MM.1S (cell line): Measurements from ENCODE around the gene VSTM4.

ENCODE experiments used
- DNase-seq: peaks from one replicate; pipeline ENCODE4 v3.0.0-alpha.2; 2015
- H2AFZ ChIP-seq: fragments of 300-600 bp; sonication (generic); 2 replicates; pipeline ENCODE4 v1.6.0; 2016; ENCODE audit warnings: antibody characterized with exemption, low read length
- H3F3A ChIP-seq: fragments of 300-600 bp; sonication (generic); 2 replicates; pipeline ENCODE4 v1.6.1; 2016; ENCODE audit warnings: mild to moderate bottlenecking, antibody characterized with exemption, low read length, moderate library complexity, mixed read lengths; ENCODE audit not compliant: insufficient read depth
- H3K27ac ChIP-seq: fragments of 300-600 bp; sonication (generic); 2 replicates; pipeline ENCODE4 v1.5.1; 2016; ENCODE audit warnings: mild to moderate bottlenecking, low read length
- H3K27me3 ChIP-seq: fragments of 300-600 bp; sonication (generic); replicated peaks from 2 replicates; pipeline ENCODE4 v1.6.0; 2016; ENCODE audit warnings: low read length; ENCODE audit not compliant: insufficient read depth
- H3K36me3 ChIP-seq: fragments of 300-600 bp; sonication (generic); replicated peaks from 2 replicates; pipeline ENCODE4 v1.6.1; 2016; ENCODE audit warnings: mild to moderate bottlenecking, low read length, mixed read lengths; ENCODE audit not compliant: insufficient read depth
- H3K4me1 ChIP-seq: fragments of 300-600 bp; sonication (generic); 2 replicates; pipeline ENCODE4 v1.6.1; 2016; ENCODE audit warnings: low read length, mixed read lengths
- H3K4me2 ChIP-seq: fragments of 300-600 bp; sonication (generic); 2 replicates; pipeline ENCODE4 v1.6.0; 2016; ENCODE audit warnings: low read depth, low read length
- H3K4me3 ChIP-seq: fragments of 300-600 bp; sonication (generic); 2 replicates; pipeline ENCODE4 v1.5.1; 2016; ENCODE audit warnings: low read length, mixed read lengths
- H3K79me2 ChIP-seq: fragments of 300-600 bp; sonication (generic); 2 replicates; pipeline ENCODE4 v1.6.1; 2016; ENCODE audit warnings: mixed run types, low read length, mixed read lengths
- H3K9ac ChIP-seq: fragments of 300-600 bp; sonication (generic); 2 replicates; pipeline ENCODE4 v1.6.1; 2016; ENCODE audit warnings: low read length, mixed read lengths
- H3K9me2 ChIP-seq: fragments of 300-600 bp; sonication (generic); replicated peaks from 2 replicates; pipeline ENCODE4 v1.6.1; 2016; ENCODE audit warnings: mild to moderate bottlenecking, low read length, mixed read lengths; ENCODE audit not compliant: insufficient read depth
- H3K9me3 ChIP-seq: fragments of 300-600 bp; sonication (generic); replicated peaks from 2 replicates; pipeline ENCODE4 v1.6.1; 2016; ENCODE audit warnings: mild to moderate bottlenecking, low read length, mixed read lengths; ENCODE audit not compliant: insufficient read depth
- H4K20me1 ChIP-seq: fragments of 300-600 bp; sonication (generic); 2 replicates; pipeline ENCODE4 v1.6.1; 2016; ENCODE audit warnings: mild to moderate bottlenecking, low read length, moderate library complexity, mixed read lengths; ENCODE audit not compliant: insufficient read depth
- EZH2 ChIP-seq: fragments of 300-600 bp; sonication (generic); optimal IDR thresholded peaks from 2 replicates; pipeline ENCODE3; 2017; ENCODE audit warnings: low read depth, mild to moderate bottlenecking, antibody characterized with exemption, low read length, mixed read lengths
- EZH2phosphoT487 ChIP-seq: fragments of 300-600 bp; sonication (generic); IDR thresholded peaks from 2 replicates; pipeline ENCODE4 v1.6.1; 2018; ENCODE audit warnings: antibody characterized with exemption, low read length
- TF ChIP-seq, protein P1 (sequence below): fragments of 300-600 bp; sonication (generic); IDR thresholded peaks from 2 replicates; pipeline ENCODE4 v1.5.1; 2016; ENCODE audit warnings: antibody characterized with exemption, low read length, mixed read lengths

VSTM4 gene

DNA sequence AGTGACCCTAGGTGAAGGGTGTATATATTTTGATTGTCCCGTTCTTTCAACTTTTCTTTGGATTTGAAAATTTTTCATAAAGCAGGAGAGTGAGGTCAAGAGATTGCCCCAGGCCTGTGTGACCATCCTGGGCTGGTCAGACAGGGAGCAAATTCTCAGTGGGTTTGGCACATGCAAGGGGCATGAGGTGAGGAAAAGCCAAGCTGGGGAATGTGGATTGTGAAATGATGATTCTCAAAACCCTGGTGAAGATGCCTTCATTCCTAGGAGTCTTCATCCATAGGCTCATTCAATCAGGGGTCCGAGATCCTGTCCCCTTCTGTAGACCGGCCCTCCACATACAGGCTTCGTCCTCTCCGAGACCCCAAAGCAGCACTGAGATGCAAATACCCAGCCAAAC lies 45.5 kb upstream of the VSTM4 start:
- H3K9me3 ChIP-seq: no peaks in the 10 kb centered on the region
- no peak overlapping the region for H2AFZ ChIP-seq
- TF ChIP-seq EZH2: no peak
- TF ChIP-seq EZH2phosphoT487: no peak
- TF ChIP-seq, protein P1, sequence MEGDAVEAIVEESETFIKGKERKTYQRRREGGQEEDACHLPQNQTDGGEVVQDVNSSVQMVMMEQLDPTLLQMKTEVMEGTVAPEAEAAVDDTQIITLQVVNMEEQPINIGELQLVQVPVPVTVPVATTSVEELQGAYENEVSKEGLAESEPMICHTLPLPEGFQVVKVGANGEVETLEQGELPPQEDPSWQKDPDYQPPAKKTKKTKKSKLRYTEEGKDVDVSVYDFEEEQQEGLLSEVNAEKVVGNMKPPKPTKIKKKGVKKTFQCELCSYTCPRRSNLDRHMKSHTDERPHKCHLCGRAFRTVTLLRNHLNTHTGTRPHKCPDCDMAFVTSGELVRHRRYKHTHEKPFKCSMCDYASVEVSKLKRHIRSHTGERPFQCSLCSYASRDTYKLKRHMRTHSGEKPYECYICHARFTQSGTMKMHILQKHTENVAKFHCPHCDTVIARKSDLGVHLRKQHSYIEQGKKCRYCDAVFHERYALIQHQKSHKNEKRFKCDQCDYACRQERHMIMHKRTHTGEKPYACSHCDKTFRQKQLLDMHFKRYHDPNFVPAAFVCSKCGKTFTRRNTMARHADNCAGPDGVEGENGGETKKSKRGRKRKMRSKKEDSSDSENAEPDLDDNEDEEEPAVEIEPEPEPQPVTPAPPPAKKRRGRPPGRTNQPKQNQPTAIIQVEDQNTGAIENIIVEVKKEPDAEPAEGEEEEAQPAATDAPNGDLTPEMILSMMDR: no peak

DNA sequence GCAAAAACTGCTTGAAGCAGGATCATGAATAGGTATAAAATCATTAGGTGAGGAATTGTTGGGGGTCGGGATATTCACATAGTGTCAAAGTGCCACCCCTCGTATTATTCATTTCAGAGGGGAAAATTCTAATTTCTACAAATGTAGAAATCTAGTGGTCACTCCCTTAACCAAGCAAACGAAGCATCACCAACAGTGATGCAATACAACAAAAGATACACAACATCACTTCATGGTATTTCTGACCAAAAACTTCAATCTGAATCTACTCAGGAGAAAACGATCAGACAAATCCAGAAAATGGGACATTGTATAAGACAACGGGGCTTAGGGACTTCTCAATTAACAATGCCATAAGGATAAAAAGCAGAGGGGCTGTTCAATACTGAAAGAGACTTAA lies 44.8 kb upstream of the VSTM4 start:
- H3K9me2 ChIP-seq: no peaks in the 10 kb centered on the region
- no peak for TF ChIP-seq EZH2
- TF ChIP-seq EZH2phosphoT487: no peak
- TF ChIP-seq, protein P1: no peak
- H3K79me2 ChIP-seq: no peaks in the 10 kb centered on the region
- H3K4me2 ChIP-seq: no peak overlapping the region
- no peaks in the 10 kb centered on the region for H3K27me3 ChIP-seq
- H4K20me1 ChIP-seq: no peaks in the 10 kb centered on the region
- no peak overlapping the region for H2AFZ ChIP-seq
- no peak overlapping the region for H3K27ac ChIP-seq
- H3K9ac ChIP-seq: no peak overlapping the region
- no peaks in the 10 kb centered on the region for H3K36me3 ChIP-seq
- no peaks in the 10 kb centered on the region for H3F3A ChIP-seq
- H3K9me3 ChIP-seq: no peaks in the 10 kb centered on the region
- DNase-seq: no peak
- no peak overlapping the region for H3K4me3 ChIP-seq
- H3K4me1 ChIP-seq: no peaks in the 10 kb centered on the region

More for the DNA sequence above, 45.5 kb upstream of the VSTM4 start:
- Histone ChIP-seq H4K20me1 (no peaks in the 10 kb centered on the region), H3K9me2 (no peaks in the 10 kb centered on the region), H3K27me3 (no peaks in the 10 kb centered on the region), H3K4me3 (no peak overlapping the region), H3K4me1 (no peaks in the 10 kb centered on the region), H3F3A (no peaks in the 10 kb centered on the region), H3K79me2 (no peaks in the 10 kb centered on the region), H3K9ac (no peak overlapping the region), H3K36me3 (no peaks in the 10 kb centered on the region), H3K4me2 (no peak overlapping the region), H3K27ac (no peak overlapping the region)
- no peak for DNase-seq

GRCh38 chr10:49158915-49159314 lies 43.6 kb upstream of the VSTM4 start:
- Histone ChIP-seq H3K9me3 (no peaks in the 10 kb centered on the region), H3K27me3 (no peaks in the 10 kb centered on the region), H4K20me1 (no peaks in the 10 kb centered on the region)

More at GRCh38 chr10:49158915-49159314, 43.6 kb upstream of the VSTM4 start:
- no peak overlapping the region for H3K27ac ChIP-seq
- no peaks in the 10 kb centered on the region for H3K9me2 ChIP-seq
- H3F3A ChIP-seq: no peaks in the 10 kb centered on the region
- H2AFZ ChIP-seq: no peak overlapping the region
- no peaks in the 10 kb centered on the region for H3K79me2 ChIP-seq
- no peak overlapping the region for H3K9ac ChIP-seq
- TF ChIP-seq, protein P1: no peak
- TF ChIP-seq EZH2phosphoT487 (no peak), EZH2 (no peak)
- no peak for DNase-seq
- no peak overlapping the region for H3K4me3 ChIP-seq
- H3K36me3 ChIP-seq: no peaks in the 10 kb centered on the region
- no peaks in the 10 kb centered on the region for H3K4me1 ChIP-seq
- no peak overlapping the region for H3K4me2 ChIP-seq
